Keratinocyte (primary cell): ENCODE results near the gene SRSF9. TPM values are rescaled to one million over a fixed set of nuclear protein-coding genes. Genes with fewer than 3 reads are reported as not detected.

Experiments used
- DNase-seq: peaks from one replicate; pipeline ENCODE4 v3.0.0-alpha.2; 2011; ENCODE audit warnings: low read depth, missing footprints, low spot score
- FAIRE-seq: peaks from 2 replicates; lab custom pipeline; 2011; peaks lifted over from hg19 to GRCh38; lab: Jason Lieb, UNC
- H2AFZ ChIP-seq: 2 replicates; pipeline ENCODE4 v1.6.0; 2012; ENCODE audit warnings: low read length, control low read depth, inconsistent platforms; ENCODE audit not compliant: control insufficient read depth
- H3K27ac ChIP-seq: 2 replicates; pipeline ENCODE4 v1.5.1; 2011; ENCODE audit warnings: low read length; ENCODE audit not compliant: control insufficient read depth, insufficient read depth
- H3K27me3 ChIP-seq: 3 replicates; pipeline ENCODE4 v1.6.0; 2011; ENCODE audit warnings: low read length; ENCODE audit not compliant: control insufficient read depth, insufficient read depth; ENCODE audit errors: extremely low read depth
- H3K36me3 ChIP-seq, 2 experiments: 2 replicates in 1 of 2; 3 replicates in 1 of 2; pipeline ENCODE4 v1.5.1; 2011; ENCODE audit warnings: low read length in 2 of 2, mild to moderate bottlenecking in 1 of 2; ENCODE audit not compliant: control insufficient read depth in 2 of 2, insufficient read depth in 2 of 2; ENCODE audit errors: extremely low read depth in 1 of 2
- H3K4me1 ChIP-seq: 3 replicates; pipeline ENCODE4 v1.5.1; 2011; ENCODE audit warnings: low read length; ENCODE audit not compliant: control insufficient read depth, insufficient read depth; ENCODE audit errors: extremely low read depth
- H3K4me2 ChIP-seq: 3 replicates; pipeline ENCODE4 v1.6.0; 2011; ENCODE audit warnings: low read depth, low read length; ENCODE audit not compliant: control insufficient read depth, insufficient read depth; ENCODE audit errors: extremely low read depth
- H3K4me3 ChIP-seq, 3 experiments: fragments of 200-600 bp in 1 of 3; sonication (generic) in 1 of 3; 2 replicates in 2 of 3; 3 replicates in 1 of 3; pipeline ENCODE4 v1.5.1; 2011 to 2016; ENCODE audit warnings: low read length in 3 of 3, mild to moderate bottlenecking in 3 of 3, control low read depth in 2 of 3, inconsistent platforms in 1 of 3, low read depth in 1 of 3, mixed read lengths in 1 of 3, mixed run types in 1 of 3, moderate library complexity in 1 of 3; ENCODE audit not compliant: control insufficient read depth in 2 of 3, insufficient read depth in 2 of 3; ENCODE audit errors: extremely low read depth in 1 of 3
- H3K79me2 ChIP-seq: 2 replicates; pipeline ENCODE4 v1.6.0; 2012; ENCODE audit warnings: low read length; ENCODE audit not compliant: control insufficient read depth, insufficient read depth
- H3K9ac ChIP-seq: 3 replicates; pipeline ENCODE4 v1.6.0; 2011; ENCODE audit warnings: low read length; ENCODE audit not compliant: control insufficient read depth, insufficient read depth; ENCODE audit errors: extremely low read depth
- H3K9me1 ChIP-seq: 3 replicates; pipeline ENCODE4 v1.6.0; 2011; ENCODE audit warnings: low read length; ENCODE audit not compliant: control insufficient read depth, insufficient read depth; ENCODE audit errors: extremely low read depth
- H3K9me3 ChIP-seq: 2 replicates; pipeline ENCODE4 v1.5.1; 2012; ENCODE audit warnings: low read depth, low read length; ENCODE audit not compliant: control insufficient read depth
- H4K20me1 ChIP-seq: 3 replicates; pipeline ENCODE4 v1.6.0; 2011; ENCODE audit warnings: low read length; ENCODE audit not compliant: control insufficient read depth, insufficient read depth; ENCODE audit errors: extremely low read depth
- CTCF ChIP-seq, 3 experiments: IDR thresholded peaks in 1 of 3; conservative IDR thresholded peaks in 1 of 3; optimal IDR thresholded peaks in 1 of 3; 2 replicates in 2 of 3; 3 replicates in 1 of 3; pipeline versions ENCODE3 to v1.5.1; 2011; ENCODE audit warnings: low read length in 3 of 3, mild to moderate bottlenecking in 3 of 3, moderate library complexity in 2 of 3, control low read depth in 1 of 3, inconsistent platforms in 1 of 3; ENCODE audit not compliant: insufficient read depth in 2 of 3; ENCODE audit errors: extremely low read depth in 1 of 3
- EZH2 ChIP-seq: IDR thresholded peaks from one replicate; pipeline ENCODE4 v1.6.1; 2012; ENCODE audit warnings: inconsistent platforms, mild to moderate bottlenecking, low read length, moderate library complexity
- dilution Hi-C: fragments of 300-500 bp; cut with MboI; formaldehyde crosslinking; loops from one replicate; pipeline ENCODE4 v1.7.0; 2020; ENCODE audit warnings: low sequenced_read_pairs; ENCODE audit not compliant: extremely low pct_ligation_motif_present
- polyA plus RNA-seq, 5 experiments: library from polyadenylated mRNA; depleted of rRNA in 3 of 5; stranded (reverse) in 3 of 5; stranded (forward) in 1 of 5; unstranded in 1 of 5; fragments of >200 nt; gene quantifications; 1 replicate in 1 of 5; 2 replicates in 3 of 5; 3 replicates in 1 of 5; pipeline versions ENCODE4 v1.2.1 to v1.2.3, GENCODE V29; 2011 to 2012; ENCODE audit warnings: missing spikeins in 2 of 5, low read depth in 1 of 5, low replicate concordance in 1 of 5

SRSF9 gene
- polyA plus RNA-seq, 1 donor (not counting 4 experiments of a cell fraction or from before 2014, with no cell fraction given): 159 TPM

- no peaks in the 10 kb centered on the region for H3K4me1 ChIP-seq
- no peaks in the 10 kb centered on the region for H4K20me1 ChIP-seq
- no peak overlapping the region for H3K4me3 ChIP-seq
- H3K9me3 ChIP-seq: no peaks in the 10 kb centered on the region
- H2AFZ ChIP-seq: no peak overlapping the region
- no peak overlapping the region for H3K9ac ChIP-seq
- FAIRE-seq: no peak
- dilution Hi-C loops: no loop called here
- H3K9me1 ChIP-seq: no peaks in the 10 kb centered on the region
- no peaks in the 10 kb centered on the region for H3K36me3 ChIP-seq
- H3K79me2 ChIP-seq: no peaks in the 10 kb centered on the region
- H3K27ac ChIP-seq: no peak overlapping the region
- H3K4me2 ChIP-seq: no peak overlapping the region
- no peak for TF ChIP-seq EZH2
- no peak for TF ChIP-seq CTCF (optimal IDR thresholded peaks at IDR 0.05 in 1 of 3, IDR thresholded peaks at IDR 0.05 in 1 of 3, conservative IDR thresholded peaks at IDR 0.05 in 1 of 3; ENCODE audit: extremely low read depth in 1 of 3, insufficient read depth in 2 of 3, low read length in 3 of 3)
- DNase-seq: no peak
- H3K27me3 ChIP-seq: no peaks in the 10 kb centered on the region
Observed at GRCh38 chr12:120429368-120429767, 40.2 kb downstream of the SRSF9 start.

- TF ChIP-seq CTCF (optimal IDR thresholded peaks at IDR 0.05 in 1 of 3, IDR thresholded peaks at IDR 0.05 in 1 of 3, conservative IDR thresholded peaks at IDR 0.05 in 1 of 3; ENCODE audit: extremely low read depth in 1 of 3, insufficient read depth in 2 of 3, low read length in 3 of 3) (no peak), EZH2 (no peak)
- H3K4me1 ChIP-seq: no peaks in the 10 kb centered on the region
- no peak overlapping the region for H3K4me2 ChIP-seq
- no peak overlapping the region for H3K4me3 ChIP-seq
- no peaks in the 10 kb centered on the region for H3K9me3 ChIP-seq
- FAIRE-seq: no peak
- H3K9me1 ChIP-seq: no peaks in the 10 kb centered on the region
- no peak overlapping the region for H3K9ac ChIP-seq
- no peaks in the 10 kb centered on the region for H4K20me1 ChIP-seq
- no peak for DNase-seq
- dilution Hi-C loops: no loop called here
- no peak overlapping the region for H3K27ac ChIP-seq
- no peak overlapping the region for H2AFZ ChIP-seq
- H3K36me3 ChIP-seq: no peaks in the 10 kb centered on the region
- H3K27me3 ChIP-seq: no peaks in the 10 kb centered on the region
- H3K79me2 ChIP-seq: no peaks in the 10 kb centered on the region
Observed at GRCh38 chr12:120428597-120429229, 40.8 kb downstream of the SRSF9 start.
